C4-2B (cell line): ENCODE results near the gene TRPC6.

Source experiments
- CTCF ChIP-seq: fragments of 450-650 bp; conservative IDR thresholded peaks from 2 replicates; pipeline ENCODE4 v1.5.1; 2017; ENCODE audit warnings: mild to moderate bottlenecking
- ZFX ChIP-seq: fragments of 450-650 bp; IDR thresholded peaks from 2 replicates; pipeline ENCODE4 v1.6.1; 2017

- no peak for TF ChIP-seq CTCF
- TF ChIP-seq ZFX: no peak
Measured at GRCh38 chr11:101510591-101510990, 73.2 kb downstream of the TRPC6 start.
